Activated CD8-positive, alpha-beta memory T cell treated with anti-CD3 and anti-CD28 coated beads for 48 hours (primary cell): ENCODE data around the gene RAB11B.
"Not testable (repeated sequence)": the region's sequence is repeated elsewhere in the genome, so short reads cannot be mapped to it uniquely, and the experiment has no call there.

Experiments
- DNase-seq, 3 experiments: peaks; one replicate each; pipeline ENCODE4 v3.0.0-alpha.2; 2020; ENCODE audit warnings: low read depth in 2 of 3, low spot score in 2 of 3

Gene RAB11B

GRCh38 chr19:8389891-8390616 lies at the start of gene RAB11B:
Gene RAB11B, plus strand, starts transcription at chr19:8390360. Its CDS starts 57 bp downstream, at chr19:8390417.
- DNase-seq = peak; percentile 84 to 96 (median 87)

- DNase-seq = not testable (repeated sequence)
Measured at GRCh38 chr19:8341504-8341903, 48.7 kb upstream of the RAB11B start.

- DNase-seq = no peak
Measured at GRCh38 chr19:8342316-8342683, 47.9 kb upstream of the RAB11B start.

- DNase-seq = peak; percentile 82 to 88 (median 82)
Measured at GRCh38 chr19:8342684-8343482, 47.3 kb upstream of the RAB11B start, which contains the start of gene KANK3. Gene KANK3, minus strand, starts transcription at chr19:8343262. Its CDS starts 5,434 bp downstream, at chr19:8337828.

- DNase-seq = no peak
Measured at GRCh38 chr19:8343483-8343844, 46.7 kb upstream of the RAB11B start.

GRCh38 chr19:8349629-8350372 lies 40.4 kb upstream of the RAB11B start:
- not testable (repeated sequence) for DNase-seq

- no peak for DNase-seq
Measured at GRCh38 chr19:8352134-8352827, 37.9 kb upstream of the RAB11B start.

- DNase-seq = not testable (repeated sequence)
Measured at GRCh38 chr19:8352845-8353244, 37.3 kb upstream of the RAB11B start.

- no peak for DNase-seq
Measured at GRCh38 chr19:8355631-8356402, 34.3 kb upstream of the RAB11B start.

GRCh38 chr19:8357007-8357521 lies 33.1 kb upstream of the RAB11B start:
- no peak for DNase-seq

GRCh38 chr19:8358948-8359347 lies 31.2 kb upstream of the RAB11B start:
- DNase-seq = no peak

- no peak for DNase-seq
Measured at GRCh38 chr19:8360196-8360595, 30.0 kb upstream of the RAB11B start.

- DNase-seq = no peak
Measured at GRCh38 chr19:8361921-8362793, 28.0 kb upstream of the RAB11B start.

GRCh38 chr19:8363803-8364771 lies 26.1 kb upstream of the RAB11B start, which contains the start of gene ANGPTL4:
Gene ANGPTL4, plus strand, starts transcription at chr19:8364155. Its CDS starts 167 bp downstream, at chr19:8364322.
- DNase-seq = peak; percentile 35 to 47 (median 40)

GRCh38 chr19:8366121-8366581 lies 24.0 kb upstream of the RAB11B start:
- no peak for DNase-seq

- DNase-seq = no peak
Measured at GRCh38 chr19:8366961-8367326, 23.2 kb upstream of the RAB11B start.

- no peak for DNase-seq
Measured at GRCh38 chr19:8367327-8368001, 22.7 kb upstream of the RAB11B start.
